ENCODE results near the gene GAD2.
A peak's percentile ranks its signal among the peaks of the same experiment; 100 is the strongest.

Gene GAD2

GRCh38 chr10:26243351-26243720 lies 26.8 kb downstream of the GAD2 start:
- TF ChIP-seq REPIN1 (tag by site-specific recombination; IDR thresholded peaks at IDR 0.05; ENCODE audit: low read depth), result no peak
- TF ChIP-seq MYNN (tag by site-specific recombination; IDR thresholded peaks at IDR 0.05; ENCODE audit: borderline replicate concordance), result no peak
- no peak for TF ChIP-seq SP7 (tag by site-specific recombination; IDR thresholded peaks at IDR 0.05)
- no peak for TF ChIP-seq ZNF664 (tag by site-specific recombination; IDR thresholded peaks at IDR 0.05)
- no peaks in the 10 kb centered on the region for H3K9me3 ChIP-seq (ENCODE audit: control insufficient read depth, insufficient read depth, low read depth, low read length)
- no peak overlapping the region for H3K4me3 ChIP-seq (ENCODE audit: low read depth, low read length)
- no peaks in the 10 kb centered on the region for H3K4me1 ChIP-seq (ENCODE audit: control insufficient read depth, insufficient read depth, low read length)
- ChIA-PET CTCF (interaction anchor here (0.7 kb wide), 2 partner anchors 595 to 1089 kb away, joined by 3 read pairs; no protein-coding TSS in a partner anchor), POLR2A (interaction anchor here (0.5 to 1.1 kb wide), 2 partner anchors 10 to 1210 kb away, joined by 3 to 4 read pairs; no protein-coding TSS in a partner anchor)
- H3K36me3 ChIP-seq (ENCODE audit: control insufficient read depth in 2 of 2, insufficient read depth in 1 of 2, low read length in 2 of 2), result no peaks in the 10 kb centered on the region
- H3K27ac ChIP-seq (ENCODE audit: extremely low read depth, low read depth, low read length), result no peak overlapping the region

GRCh38 chr10:26249681-26250080 lies 33.1 kb downstream of the GAD2 start:
- Histone ChIP-seq H3K4me3 (ENCODE audit: low read depth, low read length) (no peak overlapping the region), H3K27ac (ENCODE audit: extremely low read depth, low read depth, low read length) (no peak overlapping the region), H3K36me3 (ENCODE audit: control insufficient read depth in 2 of 2, insufficient read depth in 1 of 2, low read length in 2 of 2) (no peaks in the 10 kb centered on the region), H3K9me3 (ENCODE audit: control insufficient read depth, insufficient read depth, low read depth, low read length) (no peaks in the 10 kb centered on the region), H3K4me1 (ENCODE audit: control insufficient read depth, insufficient read depth, low read length) (no peaks in the 10 kb centered on the region)
- POLR2A ChIA-PET, result no interaction called here
- CTCF ChIA-PET, result interaction anchor here (0.6 kb wide), 1 partner anchor 113 kb away, joined by 3 read pairs; no protein-coding TSS in a partner anchor
- TF ChIP-seq GLI4 (tag by site-specific recombination; IDR thresholded peaks at IDR 0.05), result no peak
- peak; percentile 85 for TF ChIP-seq REST (tag by site-specific recombination; IDR thresholded peaks at IDR 0.05)

- ChIA-PET CTCF (no interaction called here), POLR2A (no interaction called here)
- Histone ChIP-seq H3K27ac (ENCODE audit: extremely low read depth, low read depth, low read length) (no peak overlapping the region), H3K9me3 (ENCODE audit: control insufficient read depth, insufficient read depth, low read depth, low read length) (no peaks in the 10 kb centered on the region), H3K4me1 (ENCODE audit: control insufficient read depth, insufficient read depth, low read length) (no peaks in the 10 kb centered on the region), H3K36me3 (ENCODE audit: control insufficient read depth in 2 of 2, insufficient read depth in 1 of 2, low read length in 2 of 2) (no peaks in the 10 kb centered on the region), H3K4me3 (ENCODE audit: low read depth, low read length) (no peak overlapping the region)
- TF ChIP-seq ZNF777 (tag by site-specific recombination; IDR thresholded peaks at IDR 0.05; ENCODE audit: borderline replicate concordance) (no peak), TSHZ1 (tag by site-specific recombination; IDR thresholded peaks at IDR 0.05; ENCODE audit: borderline replicate concordance) (no peak), ZNF239 (tag by site-specific recombination; IDR thresholded peaks at IDR 0.05) (no peak), PRDM10 (tag by site-specific recombination; IDR thresholded peaks at IDR 0.05) (no peak), SALL2 (tag by site-specific recombination; IDR thresholded peaks at IDR 0.05; ENCODE audit: borderline replicate concordance) (no peak), MEIS1 (CRISPR knock-in tag; IDR thresholded peaks at IDR 0.05; ENCODE audit: borderline replicate concordance) (no peak), PBX3 (CRISPR knock-in tag; IDR thresholded peaks at IDR 0.05) (no peak), KLF17 (tag by site-specific recombination; IDR thresholded peaks at IDR 0.05) (no peak), ZNF624 (tag by site-specific recombination; IDR thresholded peaks at IDR 0.05) (no peak), PRDM1 (tag by site-specific recombination; IDR thresholded peaks at IDR 0.05) (no peak)
Measured at GRCh38 chr10:26251925-26252324, 35.4 kb downstream of the GAD2 start.

Measured in HEK293 (cell line).